22Rv1 (cell line): ENCODE measurements around the gene PTPRG.

Source experiments
- ZFX ChIP-seq: fragments of 450-650 bp; IDR thresholded peaks from 2 replicates; pipeline ENCODE4 v1.6.1; 2017; ENCODE audit warnings: antibody characterized with exemption, borderline replicate concordance
- TF ChIP-seq, protein P1 (sequence below): fragments of 450-650 bp; IDR thresholded peaks from 2 replicates; pipeline ENCODE4 v1.5.1; 2017; ENCODE audit warnings: mild to moderate bottlenecking

DNA sequence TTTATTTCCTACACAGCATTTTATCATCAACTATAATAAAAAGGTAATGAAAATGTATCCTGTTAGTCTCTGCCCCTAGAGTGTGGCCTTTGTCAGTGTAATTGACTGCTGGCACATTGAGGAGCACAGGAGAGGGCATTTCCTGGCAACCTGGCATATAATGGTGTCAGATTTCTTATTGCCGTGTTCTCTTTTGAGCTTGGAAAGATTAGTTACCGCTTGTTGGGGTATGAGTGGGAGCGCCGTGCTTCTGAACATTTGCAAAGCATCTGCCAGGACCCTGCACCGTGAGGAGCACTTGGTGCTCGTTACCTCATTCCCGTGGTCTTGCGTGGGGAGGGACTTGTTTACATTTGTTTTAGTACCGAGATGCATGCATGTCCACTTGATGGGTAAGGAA lies 124.4 kb downstream of the PTPRG start:
- TF ChIP-seq, protein P1, sequence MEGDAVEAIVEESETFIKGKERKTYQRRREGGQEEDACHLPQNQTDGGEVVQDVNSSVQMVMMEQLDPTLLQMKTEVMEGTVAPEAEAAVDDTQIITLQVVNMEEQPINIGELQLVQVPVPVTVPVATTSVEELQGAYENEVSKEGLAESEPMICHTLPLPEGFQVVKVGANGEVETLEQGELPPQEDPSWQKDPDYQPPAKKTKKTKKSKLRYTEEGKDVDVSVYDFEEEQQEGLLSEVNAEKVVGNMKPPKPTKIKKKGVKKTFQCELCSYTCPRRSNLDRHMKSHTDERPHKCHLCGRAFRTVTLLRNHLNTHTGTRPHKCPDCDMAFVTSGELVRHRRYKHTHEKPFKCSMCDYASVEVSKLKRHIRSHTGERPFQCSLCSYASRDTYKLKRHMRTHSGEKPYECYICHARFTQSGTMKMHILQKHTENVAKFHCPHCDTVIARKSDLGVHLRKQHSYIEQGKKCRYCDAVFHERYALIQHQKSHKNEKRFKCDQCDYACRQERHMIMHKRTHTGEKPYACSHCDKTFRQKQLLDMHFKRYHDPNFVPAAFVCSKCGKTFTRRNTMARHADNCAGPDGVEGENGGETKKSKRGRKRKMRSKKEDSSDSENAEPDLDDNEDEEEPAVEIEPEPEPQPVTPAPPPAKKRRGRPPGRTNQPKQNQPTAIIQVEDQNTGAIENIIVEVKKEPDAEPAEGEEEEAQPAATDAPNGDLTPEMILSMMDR, result no peak
- no peak for TF ChIP-seq ZFX
